Neuronal stem cell (in vitro differentiated cells): ENCODE measurements around the gene MLLT3.

Experiments used
- DNase-seq: peaks from one replicate; pipeline ENCODE4 v3.0.0-alpha.2; 2013; ENCODE audit warnings: low spot score
- H2AFZ ChIP-seq: one replicate; pipeline ENCODE4 v1.6.1; 2013; ENCODE audit warnings: mild to moderate bottlenecking, low read length, inconsistent platforms
- H2AK5ac ChIP-seq: 2 replicates; pipeline ENCODE4 v1.6.1; 2013; ENCODE audit warnings: low read depth, mild to moderate bottlenecking, inconsistent platforms, low read length, moderate library complexity, mixed read lengths
- H2BK120ac ChIP-seq: 2 replicates; pipeline ENCODE4 v1.6.1; 2013; ENCODE audit warnings: low read depth, mild to moderate bottlenecking, inconsistent platforms, low read length, moderate library complexity, mixed read lengths
- H2BK12ac ChIP-seq: one replicate; pipeline ENCODE4 v1.6.1; 2013; ENCODE audit warnings: low read length, inconsistent platforms
- H2BK15ac ChIP-seq: 2 replicates; pipeline ENCODE4 v1.6.1; 2013; ENCODE audit warnings: mild to moderate bottlenecking, low read length, inconsistent platforms, mixed read lengths
- H2BK5ac ChIP-seq: one replicate; pipeline ENCODE4 v1.6.1; 2013; ENCODE audit warnings: inconsistent platforms, mild to moderate bottlenecking, low read length, moderate library complexity
- H3K14ac ChIP-seq: one replicate; pipeline ENCODE4 v1.6.1; 2013; ENCODE audit warnings: low read length, inconsistent platforms
- H3K18ac ChIP-seq: 2 replicates; pipeline ENCODE4 v1.6.1; 2013; ENCODE audit warnings: low read length, inconsistent platforms
- H3K23ac ChIP-seq: 2 replicates; pipeline ENCODE4 v1.6.1; 2013; ENCODE audit warnings: low read depth, mild to moderate bottlenecking, mixed read lengths, low read length, inconsistent platforms; ENCODE audit not compliant: poor library complexity
- H3K27ac ChIP-seq: replicated peaks from 3 replicates; pipeline ENCODE4 v1.5.1; 2013; ENCODE audit warnings: low read length, inconsistent platforms
- H3K27me3 ChIP-seq, 3 experiments: 2 replicates each; pipeline ENCODE4 v1.6.1; 2013; ENCODE audit warnings: low read length in 3 of 3, mild to moderate bottlenecking in 2 of 3, inconsistent platforms in 1 of 3, low read depth in 1 of 3, mixed read lengths in 1 of 3, moderate library complexity in 1 of 3; ENCODE audit not compliant: control insufficient read depth in 3 of 3, insufficient read depth in 3 of 3
- H3K36me3 ChIP-seq, 2 donors: replicated peaks in 1 of 2; 2 replicates each; pipeline ENCODE4 v1.6.1; 2013; ENCODE audit warnings: low read length in 2 of 2; ENCODE audit not compliant: control insufficient read depth in 2 of 2, insufficient read depth in 2 of 2
- H3K4ac ChIP-seq: 2 replicates; pipeline ENCODE4 v1.6.1; 2013; ENCODE audit warnings: inconsistent platforms, mild to moderate bottlenecking, low read length, moderate library complexity
- H3K4me1 ChIP-seq, 2 donors: 1 replicate in 1 of 2; 2 replicates in 1 of 2; pipeline ENCODE4 v1.6.1; 2013; ENCODE audit warnings: low read length in 2 of 2, low read depth in 1 of 2; ENCODE audit not compliant: control insufficient read depth in 2 of 2, insufficient read depth in 1 of 2
- H3K4me2 ChIP-seq: one replicate; pipeline ENCODE4 v1.6.1; 2013; ENCODE audit warnings: mild to moderate bottlenecking, low read length, inconsistent platforms; ENCODE audit not compliant: insufficient read depth, poor library complexity, severe bottlenecking
- H3K4me3 ChIP-seq, 2 donors: 2 replicates each; pipeline ENCODE4 v1.5.1; 2013; ENCODE audit warnings: low read length in 2 of 2, mild to moderate bottlenecking in 2 of 2, inconsistent platforms in 1 of 2, moderate library complexity in 1 of 2
- H3K79me1 ChIP-seq: one replicate; pipeline ENCODE4 v1.6.1; 2013; ENCODE audit warnings: low read depth, mild to moderate bottlenecking, inconsistent platforms, low read length, moderate library complexity
- H3K9ac ChIP-seq: one replicate; pipeline ENCODE4 v1.6.1; 2013; ENCODE audit warnings: mild to moderate bottlenecking, low read depth, low read length, inconsistent platforms; ENCODE audit not compliant: poor library complexity
- H3K9me3 ChIP-seq, 2 donors: replicated peaks in 1 of 2; 2 replicates each; pipeline versions ENCODE3 to v1.6.1; 2013; ENCODE audit warnings: low read length in 2 of 2, mild to moderate bottlenecking in 2 of 2, inconsistent platforms in 1 of 2, low read depth in 1 of 2, mixed read lengths in 1 of 2, moderate library complexity in 1 of 2; ENCODE audit not compliant: control insufficient read depth in 2 of 2, insufficient read depth in 1 of 2
- H4K8ac ChIP-seq: one replicate; pipeline ENCODE4 v1.6.1; 2013; ENCODE audit warnings: low read depth, mild to moderate bottlenecking, inconsistent platforms, low read length, moderate library complexity
- H4K91ac ChIP-seq: one replicate; pipeline ENCODE4 v1.6.1; 2013; ENCODE audit warnings: low read length, low read depth, mild to moderate bottlenecking, inconsistent platforms; ENCODE audit not compliant: poor library complexity
- WGBS, 2 donors: extraction: QIAGEN DNeasy Blood & Tissue Kit; methylation state at CpG; one replicate each; pipeline ENCODE4 v1.1.7; 2013; ENCODE audit warnings: missing lambda C conversion rate in 2 of 2, mixed read lengths in 1 of 2; ENCODE audit not compliant: insufficient read length in 2 of 2, insufficient replicate concordance in 1 of 2; ENCODE audit errors: extremely low coverage in 2 of 2; 5-methylcytosine and 5-hydroxymethylcytosine counted together

The MLLT3 gene

GRCh38 chr9:20427359-20427758, 194.9 kb downstream of the MLLT3 start:
- no peak overlapping the region for H4K91ac ChIP-seq
- no peaks in the 10 kb centered on the region for H3K27me3 ChIP-seq
- H3K4me3 ChIP-seq, result no peak overlapping the region
- no peaks in the 10 kb centered on the region for H3K9me3 ChIP-seq
- H3K18ac ChIP-seq, result no peak overlapping the region
- H4K8ac ChIP-seq, result no peak overlapping the region
- no peak overlapping the region for H3K9ac ChIP-seq
- no CpG with 5 or more reads among the region's 1 CpG for WGBS, 2 donors
- no peak overlapping the region for H3K4ac ChIP-seq
- H3K23ac ChIP-seq, result no peak overlapping the region
- H2AK5ac ChIP-seq, result no peak overlapping the region
- no peak for DNase-seq
- no peak overlapping the region for H3K14ac ChIP-seq
- no peak overlapping the region for H2BK5ac ChIP-seq
- no peaks in the 10 kb centered on the region for H3K36me3 ChIP-seq
- H3K27ac ChIP-seq, result no peak overlapping the region
- no peaks in the 10 kb centered on the region for H3K79me1 ChIP-seq
- no peak overlapping the region for H3K4me2 ChIP-seq
- H2BK12ac ChIP-seq, result no peak overlapping the region
- H2AFZ ChIP-seq, result no peak overlapping the region
- no peaks in the 10 kb centered on the region for H3K4me1 ChIP-seq
- no peak overlapping the region for H2BK15ac ChIP-seq
- no peak overlapping the region for H2BK120ac ChIP-seq

GRCh38 chr9:20426019-20426418, 196.3 kb downstream of the MLLT3 start:
- H3K4ac ChIP-seq, result no peak overlapping the region
- H3K4me2 ChIP-seq, result no peak overlapping the region
- H2BK5ac ChIP-seq, result no peak overlapping the region
- H2BK120ac ChIP-seq, result no peak overlapping the region
- no peak overlapping the region for H3K27ac ChIP-seq
- no CpG with 5 or more reads among the region's 2 CpGs for WGBS, 2 donors
- H2BK15ac ChIP-seq, result no peak overlapping the region
- H2BK12ac ChIP-seq, result no peak overlapping the region
- H3K36me3 ChIP-seq, result no peaks in the 10 kb centered on the region
- DNase-seq, result no peak
- H3K79me1 ChIP-seq, result no peaks in the 10 kb centered on the region
- H3K18ac ChIP-seq, result no peak overlapping the region
- no peak overlapping the region for H3K4me3 ChIP-seq
- no peak overlapping the region for H2AK5ac ChIP-seq
- H3K9ac ChIP-seq, result no peak overlapping the region
- H3K27me3 ChIP-seq, result no peaks in the 10 kb centered on the region
- H4K91ac ChIP-seq, result no peak overlapping the region
- no peak overlapping the region for H2AFZ ChIP-seq
- H4K8ac ChIP-seq, result no peak overlapping the region
- H3K4me1 ChIP-seq, result no peaks in the 10 kb centered on the region
- H3K14ac ChIP-seq, result no peak overlapping the region
- no peaks in the 10 kb centered on the region for H3K9me3 ChIP-seq
- H3K23ac ChIP-seq, result no peak overlapping the region

GRCh38 chr9:20419533-20419932, 202.8 kb downstream of the MLLT3 start:
- H3K4me1 ChIP-seq, result no peaks in the 10 kb centered on the region
- no peak overlapping the region for H3K9ac ChIP-seq
- no CpG with 5 or more reads among the region's 3 CpGs for WGBS, 2 donors
- H2BK12ac ChIP-seq, result no peak overlapping the region
- H3K4ac ChIP-seq, result no peak overlapping the region
- no peak overlapping the region for H2BK5ac ChIP-seq
- no peak overlapping the region for H3K23ac ChIP-seq
- no peak overlapping the region for H2BK120ac ChIP-seq
- H2AK5ac ChIP-seq, result no peak overlapping the region
- no peak overlapping the region for H3K4me2 ChIP-seq
- no peak overlapping the region for H4K8ac ChIP-seq
- H3K14ac ChIP-seq, result no peak overlapping the region
- H4K91ac ChIP-seq, result no peak overlapping the region
- no peaks in the 10 kb centered on the region for H3K79me1 ChIP-seq
- no peak for DNase-seq
- H2BK15ac ChIP-seq, result no peak overlapping the region
- H3K4me3 ChIP-seq, result no peak overlapping the region
- no peaks in the 10 kb centered on the region for H3K9me3 ChIP-seq
- H3K36me3 ChIP-seq, result no peaks in the 10 kb centered on the region
- no peak overlapping the region for H2AFZ ChIP-seq
- no peak overlapping the region for H3K27ac ChIP-seq
- H3K18ac ChIP-seq, result no peak overlapping the region
- no peaks in the 10 kb centered on the region for H3K27me3 ChIP-seq

- H3K4me1 ChIP-seq, result no peaks in the 10 kb centered on the region
- no CpG with 5 or more reads among the region's 7 CpGs for WGBS, 2 donors
- no peak overlapping the region for H2BK120ac ChIP-seq
- H2BK15ac ChIP-seq, result no peak overlapping the region
- H2BK12ac ChIP-seq, result no peak overlapping the region
- no peaks in the 10 kb centered on the region for H3K79me1 ChIP-seq
- no peak overlapping the region for H3K4ac ChIP-seq
- H3K36me3 ChIP-seq, result no peaks in the 10 kb centered on the region
- no peaks in the 10 kb centered on the region for H3K9me3 ChIP-seq
- H2AK5ac ChIP-seq, result no peak overlapping the region
- H3K27me3 ChIP-seq, result no peaks in the 10 kb centered on the region
- H4K8ac ChIP-seq, result no peak overlapping the region
- H3K9ac ChIP-seq, result no peak overlapping the region
- H3K14ac ChIP-seq, result no peak overlapping the region
- H3K4me3 ChIP-seq, result no peak overlapping the region
- no peak overlapping the region for H4K91ac ChIP-seq
- no peak overlapping the region for H3K18ac ChIP-seq
- H3K4me2 ChIP-seq, result no peak overlapping the region
- no peak overlapping the region for H2BK5ac ChIP-seq
- no peak for DNase-seq
- no peak overlapping the region for H3K27ac ChIP-seq
- no peak overlapping the region for H3K23ac ChIP-seq
- H2AFZ ChIP-seq, result no peak overlapping the region
Measured at GRCh38 chr9:20418485-20418884, 203.8 kb downstream of the MLLT3 start.
